Upper lobe of left lung (tissue), 6 donors: ENCODE results near the gene HIP1. TPM values are rescaled to one million over a fixed set of nuclear protein-coding genes. Genes with fewer than 3 reads are reported as not detected.
"Not testable (repeated sequence)": the region's sequence is repeated elsewhere in the genome, so short reads cannot be mapped to it uniquely, and the experiment has no call there.

Experiments used
- ATAC-seq, 2 donors: fragments of 200-7000 bp; cut with Tn5 transposase; one replicate each; pipeline ENCODE4 v1.9.1; 2022; ENCODE audit warnings: mild to moderate bottlenecking in 2 of 2, moderate library complexity in 2 of 2; ENCODE audit not compliant: low FRiP score in 2 of 2
- DNase-seq, 2 donors: peaks; one replicate each; pipeline ENCODE4 v3.0.0-alpha.2; 2019 to 2020
- H3K27ac ChIP-seq, 4 donors: fragments of 200-600 bp; sonication (generic); one replicate each; pipeline ENCODE4 v1.5.1; 2016 to 2019
- H3K27me3 ChIP-seq, 4 donors: fragments of 200-600 bp; sonication (generic); one replicate each; pipeline ENCODE4 v1.5.1; 2017 to 2019
- H3K36me3 ChIP-seq, 4 donors: fragments of 200-600 bp; sonication (generic); one replicate each; pipeline ENCODE4 v1.5.1; 2016 to 2019
- H3K4me1 ChIP-seq, 4 donors: fragments of 200-600 bp; sonication (generic); one replicate each; pipeline ENCODE4 v1.5.1; 2018 to 2019
- H3K4me3 ChIP-seq, 4 donors: fragments of 200-600 bp; sonication (generic); one replicate each; pipeline ENCODE4 v1.5.1; 2017 to 2019; ENCODE audit warnings: mild to moderate bottlenecking in 2 of 4, moderate library complexity in 1 of 4
- H3K9me3 ChIP-seq, 4 donors: fragments of 200-600 bp; sonication (generic); one replicate each; pipeline ENCODE4 v1.5.1; 2018 to 2019
- EP300 ChIP-seq, 4 donors: sonication (generic); formaldehyde crosslinking; IDR thresholded peaks; one replicate each; pipeline ENCODE4 v1.5.1; 2017; ENCODE audit warnings: antibody characterized with exemption in 4 of 4, control low read depth in 2 of 4
- POLR2A ChIP-seq, 4 donors: fragments of 450-650 bp; IDR thresholded peaks; one replicate each; pipeline ENCODE4 v1.5.1; 2016 to 2017; ENCODE audit warnings: antibody characterized with exemption in 4 of 4, mild to moderate bottlenecking in 2 of 4
- POLR2AphosphoS5 ChIP-seq, 2 donors: sonication (generic); formaldehyde crosslinking; IDR thresholded peaks; one replicate each; pipeline ENCODE4 v1.5.1; 2017; ENCODE audit warnings: antibody characterized with exemption in 2 of 2
- WGBS, 2 donors: methylation state at CpG; one replicate each; pipeline ENCODE4 v1.1.5; 2017 to 2018; 5-methylcytosine and 5-hydroxymethylcytosine counted together
- total RNA-seq, 6 donors: library from RNA; depleted of rRNA in 4 of 6; stranded (reverse); fragments of >200 nt in 4 of 6; gene quantifications; one replicate each; pipeline versions ENCODE4 v1.1.0 to v1.2.1, GENCODE V29; 2016 to 2021
- TF ChIP-seq, protein P1 (sequence below), 6 experiments: fragments of 450-650 bp in 4 of 6; fragments of 200-600 bp in 2 of 6; sonication (generic) in 2 of 6; IDR thresholded peaks; one replicate each; pipeline ENCODE4 v1.5.1; 2016 to 2019; ENCODE audit warnings: antibody characterized with exemption in 6 of 6
- donor health status: DM: no; HTN: no; CAD: no; lungs with moderate emphysema.
- donor health status: DM: no; HTN: yes; CAD: no; lungs with severe emphysema.

The HIP1 gene
- total RNA-seq, 6 donors from 2014 or later = 43.9 to 66.0 (median 55.2) TPM

DNA sequence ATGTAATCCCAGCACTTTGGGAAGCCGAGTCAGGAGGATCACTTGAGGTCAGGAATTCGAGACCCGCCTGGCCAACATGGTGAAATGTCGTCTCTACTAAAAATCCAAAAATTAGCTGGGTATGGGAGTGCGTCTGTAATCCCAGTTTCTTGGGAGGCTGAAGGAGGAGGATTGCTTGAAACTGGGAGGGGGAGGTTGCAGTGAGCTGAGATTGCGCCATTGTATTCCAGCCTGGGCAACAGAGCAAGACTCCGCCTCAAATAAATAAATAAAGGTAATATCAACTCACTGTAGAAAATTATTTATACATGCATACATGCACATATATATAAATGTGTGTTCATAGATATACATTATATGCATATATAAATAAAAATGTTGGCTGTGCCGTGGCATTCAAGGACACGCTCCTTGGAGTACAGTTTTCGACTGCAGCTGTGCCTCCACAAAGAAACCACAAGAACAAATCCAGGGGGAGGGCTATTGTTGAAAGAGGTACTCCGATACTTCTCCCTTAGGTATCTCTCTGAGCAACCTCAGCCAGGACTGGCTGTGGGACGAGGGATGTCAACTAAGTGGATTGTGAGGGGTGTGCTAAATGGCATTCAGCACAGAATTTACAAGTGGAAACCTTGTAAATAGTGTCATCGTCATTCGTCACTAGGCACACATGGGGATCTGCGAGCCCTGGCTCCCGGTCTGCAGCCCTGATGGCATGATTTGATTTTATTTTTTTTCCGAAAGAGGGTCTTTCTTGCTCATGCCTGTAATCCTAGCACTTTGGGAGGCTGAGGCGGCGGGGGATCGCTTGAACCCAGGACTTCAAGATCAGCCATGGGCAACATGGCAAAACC, 49.3 kb downstream of the HIP1 start:
- WGBS, 2 donors = 92 to 94% methylated on average over 20 of the region's 20 CpGs
- no peak for TF ChIP-seq POLR2AphosphoS5 (IDR thresholded peaks at IDR 0.05)
- ATAC-seq (no peak), DNase-seq (no peak)
- H3K27ac ChIP-seq = no peak overlapping the region
- no peaks in the 10 kb centered on the region for H3K9me3 ChIP-seq
- H3K36me3 ChIP-seq = no peaks in the 10 kb centered on the region
- H3K4me3 ChIP-seq = no peak overlapping the region
- peaks cover 7 to 12% (median 11%) of the 10 kb centered on the region in 4 donors for H3K4me1 ChIP-seq
- H3K27me3 ChIP-seq = no peaks in the 10 kb centered on the region

DNA sequence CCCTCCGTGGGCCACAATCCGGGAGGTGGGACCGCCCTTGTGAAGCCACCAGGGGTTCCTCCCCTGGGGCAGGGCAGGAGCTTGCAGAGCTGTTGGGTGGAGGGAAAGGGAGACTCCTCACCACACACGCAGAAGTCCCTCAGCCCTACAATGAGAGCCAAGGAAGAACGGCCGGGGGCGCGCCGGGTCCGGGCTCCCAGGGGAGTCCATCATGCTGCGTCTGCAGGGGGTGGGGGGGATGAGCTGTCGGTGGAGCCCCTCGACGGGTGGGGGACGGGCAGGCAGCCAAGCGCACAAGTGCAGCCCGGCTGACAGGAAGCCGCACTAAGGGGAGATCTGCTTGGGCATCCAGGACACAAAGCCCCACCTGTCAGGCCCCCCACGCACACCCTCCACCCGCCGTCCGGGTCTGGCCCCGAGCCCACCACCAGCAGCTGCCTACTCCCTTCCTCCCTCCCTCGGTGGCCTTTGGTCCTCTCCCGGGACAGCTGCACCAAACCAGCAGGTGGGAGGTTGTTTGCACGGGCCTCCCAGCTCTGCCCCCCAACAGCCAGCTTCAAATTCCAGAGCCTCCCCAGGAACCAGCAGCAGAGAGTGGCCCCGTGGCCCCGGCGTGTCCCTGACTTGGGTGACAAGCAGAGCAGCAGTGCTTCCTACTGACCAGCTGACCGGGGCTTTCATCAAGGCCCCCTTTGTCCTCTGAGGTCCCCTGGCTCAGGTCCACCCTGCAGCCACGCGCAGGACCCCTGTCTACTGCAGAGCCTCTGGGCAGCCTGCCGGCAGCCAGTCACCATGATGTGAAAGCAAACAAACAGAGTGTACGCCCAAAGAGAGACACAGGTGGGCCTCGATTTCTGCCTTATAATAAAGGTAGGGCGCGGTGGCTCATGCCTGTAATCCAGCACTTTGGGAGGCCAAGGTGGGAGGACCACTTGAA, 50.3 kb downstream of the HIP1 start:
- Histone ChIP-seq H3K27me3 (no peaks in the 10 kb centered on the region), H3K36me3 (no peaks in the 10 kb centered on the region), H3K9me3 (no peaks in the 10 kb centered on the region), H3K27ac (peak overlapping the region in 2 of 4 donors; percentile 27 to 35), H3K4me3 (no peak overlapping the region), H3K4me1 (peaks cover 7 to 12% (median 11%) of the 10 kb centered on the region in 4 donors)
- ATAC-seq (peak in 1 of 2 donors; percentile 24), DNase-seq (peak in 1 of 2 donors; percentile 82)
- WGBS, 2 donors = 48 to 50% methylated on average over 18 to 25 of the region's 37 CpGs
- TF ChIP-seq, protein P1, sequence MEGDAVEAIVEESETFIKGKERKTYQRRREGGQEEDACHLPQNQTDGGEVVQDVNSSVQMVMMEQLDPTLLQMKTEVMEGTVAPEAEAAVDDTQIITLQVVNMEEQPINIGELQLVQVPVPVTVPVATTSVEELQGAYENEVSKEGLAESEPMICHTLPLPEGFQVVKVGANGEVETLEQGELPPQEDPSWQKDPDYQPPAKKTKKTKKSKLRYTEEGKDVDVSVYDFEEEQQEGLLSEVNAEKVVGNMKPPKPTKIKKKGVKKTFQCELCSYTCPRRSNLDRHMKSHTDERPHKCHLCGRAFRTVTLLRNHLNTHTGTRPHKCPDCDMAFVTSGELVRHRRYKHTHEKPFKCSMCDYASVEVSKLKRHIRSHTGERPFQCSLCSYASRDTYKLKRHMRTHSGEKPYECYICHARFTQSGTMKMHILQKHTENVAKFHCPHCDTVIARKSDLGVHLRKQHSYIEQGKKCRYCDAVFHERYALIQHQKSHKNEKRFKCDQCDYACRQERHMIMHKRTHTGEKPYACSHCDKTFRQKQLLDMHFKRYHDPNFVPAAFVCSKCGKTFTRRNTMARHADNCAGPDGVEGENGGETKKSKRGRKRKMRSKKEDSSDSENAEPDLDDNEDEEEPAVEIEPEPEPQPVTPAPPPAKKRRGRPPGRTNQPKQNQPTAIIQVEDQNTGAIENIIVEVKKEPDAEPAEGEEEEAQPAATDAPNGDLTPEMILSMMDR (IDR thresholded peaks at IDR 0.05) = no peak
- TF ChIP-seq POLR2AphosphoS5 (IDR thresholded peaks at IDR 0.05) = no peak
- no peak for TF ChIP-seq POLR2A (IDR thresholded peaks at IDR 0.05)
- TF ChIP-seq EP300 (IDR thresholded peaks at IDR 0.05) = no peak

DNA sequence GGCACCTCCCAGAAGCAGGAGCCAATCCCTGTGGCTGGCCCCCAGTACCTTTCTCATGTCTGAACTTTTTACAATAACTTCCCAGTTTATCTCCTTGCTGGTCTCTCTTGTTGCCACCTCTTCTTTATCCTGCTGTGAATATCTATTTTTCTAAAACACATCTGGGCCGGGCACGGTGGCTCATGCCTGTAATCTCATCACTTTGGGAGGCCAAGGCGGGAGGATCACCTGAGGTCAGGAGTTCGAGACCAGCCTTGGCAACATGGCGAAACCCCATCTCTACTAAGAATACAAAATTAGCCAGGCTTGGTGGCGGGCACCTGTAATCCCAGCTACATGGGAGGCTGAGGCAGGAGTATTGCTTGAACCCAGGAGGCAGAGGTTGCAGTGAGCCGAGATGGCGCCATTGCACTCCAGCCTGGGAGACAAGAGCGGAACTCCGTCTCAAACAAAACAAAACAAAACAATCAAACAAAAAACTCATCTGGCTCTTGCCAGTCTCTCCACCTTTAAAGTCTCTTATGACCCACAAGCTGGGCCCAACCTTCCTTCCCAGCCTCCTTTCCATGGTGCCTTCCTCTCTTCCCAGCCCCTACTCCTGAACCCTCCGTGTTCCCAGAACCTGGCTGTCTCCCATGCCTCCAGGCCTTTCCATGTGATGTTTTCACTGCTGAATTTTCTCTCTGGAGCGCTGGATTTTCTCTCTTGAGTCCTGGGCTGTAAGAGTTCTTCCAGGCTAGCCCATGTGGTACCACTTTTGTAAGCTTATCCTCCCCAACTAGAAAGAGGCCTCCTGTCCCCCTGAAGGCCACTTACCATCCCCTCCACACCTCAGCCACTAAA, 51.3 kb downstream of the HIP1 start:
- TF ChIP-seq EP300 (IDR thresholded peaks at IDR 0.05) (no peak), POLR2A (IDR thresholded peaks at IDR 0.05) (no peak), POLR2AphosphoS5 (IDR thresholded peaks at IDR 0.05) (no peak)
- TF ChIP-seq, protein P1 (IDR thresholded peaks at IDR 0.05) = no peak
- ATAC-seq (no peak), DNase-seq (no peak)
- H3K36me3 ChIP-seq = no peaks in the 10 kb centered on the region
- no peak overlapping the region for H3K4me3 ChIP-seq
- no peaks in the 10 kb centered on the region for H3K27me3 ChIP-seq
- 92 to 96% methylated on average over 12 of the region's 12 CpGs for WGBS, 2 donors
- no peaks in the 10 kb centered on the region for H3K9me3 ChIP-seq
- peak overlapping the region in 1 of 4 donors; percentile 35 for H3K27ac ChIP-seq
- peaks cover 7 to 12% (median 11%) of the 10 kb centered on the region in 4 donors for H3K4me1 ChIP-seq

DNA sequence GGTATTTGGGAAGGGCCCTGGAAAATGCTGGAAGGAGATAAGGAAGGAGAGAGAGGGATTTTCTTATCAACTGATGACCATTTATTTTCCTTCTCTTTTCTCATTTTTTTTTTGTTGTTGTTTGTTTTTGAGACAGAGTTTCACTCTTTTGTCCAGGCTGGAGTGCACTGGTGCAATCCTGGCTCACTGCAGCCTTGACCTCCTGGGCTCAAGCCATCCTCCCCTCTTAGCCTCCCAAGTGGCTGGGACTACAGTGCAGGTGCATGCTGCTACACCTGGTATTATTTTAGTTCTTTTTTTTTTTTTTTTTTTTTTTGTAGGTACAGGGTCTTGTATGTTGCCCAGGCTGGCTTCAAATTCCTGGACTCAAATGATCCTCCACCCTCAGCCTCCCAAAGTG, 52.2 kb downstream of the HIP1 start:
- Histone ChIP-seq H3K36me3 (no peaks in the 10 kb centered on the region), H3K27me3 (no peaks in the 10 kb centered on the region), H3K9me3 (no peaks in the 10 kb centered on the region), H3K27ac (no peak overlapping the region), H3K4me1 (peaks cover 7 to 11% (median 9%) of the 10 kb centered on the region in 4 donors), H3K4me3 (no peak overlapping the region)
- ATAC-seq (no peak), DNase-seq (no peak)
- TF ChIP-seq EP300 (IDR thresholded peaks at IDR 0.05) = no peak
- no peak for TF ChIP-seq POLR2A (IDR thresholded peaks at IDR 0.05)
- TF ChIP-seq, protein P1 (IDR thresholded peaks at IDR 0.05) = no peak
- no peak for TF ChIP-seq POLR2AphosphoS5 (IDR thresholded peaks at IDR 0.05)

DNA sequence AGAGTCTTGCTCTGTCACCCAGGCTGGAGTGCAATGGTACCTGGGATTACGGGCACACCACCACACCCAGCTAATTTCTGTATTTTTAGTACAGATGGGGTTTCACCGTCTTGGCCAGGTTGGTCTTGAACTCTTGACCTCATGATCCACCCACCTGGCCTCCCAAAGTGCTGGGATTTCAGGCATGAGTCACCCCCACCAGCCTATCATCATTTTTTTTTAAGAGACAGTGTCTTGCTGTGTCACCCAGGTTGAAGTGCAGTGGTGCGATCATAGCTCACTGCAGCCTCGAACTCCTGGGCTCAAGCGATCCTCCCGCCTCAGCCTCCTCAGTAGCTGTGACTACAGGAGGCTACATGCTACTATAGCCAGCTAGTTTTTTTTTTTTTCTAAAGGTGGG, 56.7 kb downstream of the HIP1 start:
- H3K36me3 ChIP-seq, H3K4me3 ChIP-seq, DNase-seq, H3K4me1 ChIP-seq, ATAC-seq, H3K9me3 ChIP-seq, H3K27me3 ChIP-seq, H3K27ac ChIP-seq: not testable (repeated sequence)
- 84 to 86% methylated on average over 6 of the region's 6 CpGs for WGBS, 2 donors
